Adrenal gland (tissue), 12 donors: ENCODE measurements around the gene HCRTR2. TPM values are rescaled to one million over a fixed set of nuclear protein-coding genes. Genes with fewer than 3 reads are reported as not detected.

Source experiments
- DNase-seq, 7 donors: peaks; one replicate each; pipeline ENCODE4 v3.0.0-alpha.2; 2019 to 2020
- H3K27ac ChIP-seq, 5 donors: fragments of 200-600 bp; sonication (generic) in 4 of 5; 1 replicate in 3 of 5; 2 replicates in 2 of 5; pipeline versions ENCODE4 v1.5.1 to v1.8.0; 2016 to 2020; ENCODE audit warnings: mild to moderate bottlenecking in 1 of 5
- H3K27me3 ChIP-seq: fragments of 200-600 bp; 2 replicates; pipeline ENCODE4 v1.8.0; 2021
- H3K36me3 ChIP-seq, 2 donors: fragments of 200-600 bp; replicated peaks in 1 of 2; 1 replicate in 1 of 2; 2 replicates in 1 of 2; pipeline versions ENCODE4 v1.5.1 to v1.8.0; 2018 to 2022
- H3K4me1 ChIP-seq, 2 donors: fragments of 200-600 bp; replicated peaks in 1 of 2; 1 replicate in 1 of 2; 2 replicates in 1 of 2; pipeline versions ENCODE4 v1.5.1 to v1.8.0; 2018 to 2021
- H3K4me3 ChIP-seq, 4 donors: fragments of 200-600 bp; sonication (generic) in 3 of 4; one replicate each; pipeline ENCODE4 v1.5.1; 2016 to 2018
- H3K9me3 ChIP-seq, 3 donors: fragments of 200-600 bp; sonication (generic) in 1 of 3; replicated peaks in 1 of 3; 1 replicate in 2 of 3; 2 replicates in 1 of 3; pipeline versions ENCODE4 v1.5.1 to v1.8.0; 2016 to 2021
- POLR2A ChIP-seq, 2 donors: fragments of 450-650 bp; IDR thresholded peaks; one replicate each; pipeline ENCODE4 v1.6.1; 2017; ENCODE audit warnings: antibody characterized with exemption in 2 of 2, mild to moderate bottlenecking in 2 of 2, moderate library complexity in 1 of 2
- whole genome bisulfite sequencing, 4 donors: extraction: QIAGEN DNeasy Blood & Tissue Kit in 2 of 4; methylation state at CpG; one replicate each; pipeline versions ENCODE4 v1.1.5 to v1.1.7; 2013 to 2017; 5-methylcytosine and 5-hydroxymethylcytosine counted together
- intact Hi-C, 2 donors: fragments of 100-400 bp; cut with DNase I; formaldehyde crosslinking; loops; one replicate each; pipeline versions ENCODE4 v1.14.1 to v1.15.0; 2022 to 2023
- polyA plus RNA-seq, 3 donors: library from polyadenylated mRNA; stranded (reverse); fragments of 200-250 nt in 2 of 3; fragments of 350-450 nt in 1 of 3; fragmentation: Illumina TruSeq in 1 of 3; extraction: RNeasy Lipid Tissue Mini Kit (QIAGEN cat#74804) in 1 of 3; gene quantifications; one replicate each; pipeline ENCODE4 v1.2.3, GENCODE V29; 2013 to 2014
- total RNA-seq, 9 donors: library from RNA; depleted of rRNA in 4 of 9; stranded (reverse); fragments of >200 nt in 4 of 9; fragments of 120-200 nt in 1 of 9; fragmentation: NEBNext Ultra II Directional in 1 of 9; extraction: Animal tissue kit (Norgen Biotek cat#: 25700) in 1 of 9; gene quantifications; one replicate each; pipeline versions ENCODE4 v1.1.0 to v1.2.4, GENCODE V29; 2013 to 2023
- TF ChIP-seq, protein P1 (sequence below), 6 experiments: fragments of 450-650 bp in 4 of 6; fragments of 200-600 bp in 2 of 6; sonication (generic) in 1 of 6; IDR thresholded peaks; 1 replicate in 5 of 6; 2 replicates in 1 of 6; pipeline versions ENCODE4 v1.5.1 to v1.8.0; 2016 to 2021; ENCODE audit warnings: antibody characterized with exemption in 6 of 6, mild to moderate bottlenecking in 2 of 6, moderate library complexity in 1 of 6
- donor health status: healthy with polysubstance abuse.
- donor health status: Bipolar disorder and iron deficiency.
- donor health status: DM: yes; HTN: yes; CAD: no.
- donor health status: DM: no; HTN: no; CAD: no.
- donor health status: DM: no; HTN: no; CAD: no.
- donor health status: DM: yes; HTN: yes; CAD: no.

Gene HCRTR2
- total and polyA plus RNA-seq, 12 donors: 0.03 to 4.8 (median 0.41) TPM; not detected in 9

- TF ChIP-seq, protein P1, sequence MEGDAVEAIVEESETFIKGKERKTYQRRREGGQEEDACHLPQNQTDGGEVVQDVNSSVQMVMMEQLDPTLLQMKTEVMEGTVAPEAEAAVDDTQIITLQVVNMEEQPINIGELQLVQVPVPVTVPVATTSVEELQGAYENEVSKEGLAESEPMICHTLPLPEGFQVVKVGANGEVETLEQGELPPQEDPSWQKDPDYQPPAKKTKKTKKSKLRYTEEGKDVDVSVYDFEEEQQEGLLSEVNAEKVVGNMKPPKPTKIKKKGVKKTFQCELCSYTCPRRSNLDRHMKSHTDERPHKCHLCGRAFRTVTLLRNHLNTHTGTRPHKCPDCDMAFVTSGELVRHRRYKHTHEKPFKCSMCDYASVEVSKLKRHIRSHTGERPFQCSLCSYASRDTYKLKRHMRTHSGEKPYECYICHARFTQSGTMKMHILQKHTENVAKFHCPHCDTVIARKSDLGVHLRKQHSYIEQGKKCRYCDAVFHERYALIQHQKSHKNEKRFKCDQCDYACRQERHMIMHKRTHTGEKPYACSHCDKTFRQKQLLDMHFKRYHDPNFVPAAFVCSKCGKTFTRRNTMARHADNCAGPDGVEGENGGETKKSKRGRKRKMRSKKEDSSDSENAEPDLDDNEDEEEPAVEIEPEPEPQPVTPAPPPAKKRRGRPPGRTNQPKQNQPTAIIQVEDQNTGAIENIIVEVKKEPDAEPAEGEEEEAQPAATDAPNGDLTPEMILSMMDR (IDR thresholded peaks at IDR 0.05): peak; percentile 36 to 60 (median 43)
- no peak for TF ChIP-seq POLR2A (IDR thresholded peaks at IDR 0.05)
- Histone ChIP-seq H3K27me3 (no peaks in the 10 kb centered on the region), H3K27ac (no peak overlapping the region), H3K4me1 (peaks cover 0 to 7% of the 10 kb centered on the region in 2 donors), H3K36me3 (no peaks in the 10 kb centered on the region), H3K9me3 (no peaks in the 10 kb centered on the region), H3K4me3 (no peak overlapping the region)
- DNase-seq: peak in 5 of 7 donors; percentile 8 to 53 (median 21)
- WGBS, 4 donors: 31 to 35% (median 34%) methylated on average over 15 of the region's 15 CpGs
- intact Hi-C loops: no loop called here
Observed at GRCh38 chr6:55276745-55277530, 102.6 kb downstream of the HCRTR2 start.

DNA sequence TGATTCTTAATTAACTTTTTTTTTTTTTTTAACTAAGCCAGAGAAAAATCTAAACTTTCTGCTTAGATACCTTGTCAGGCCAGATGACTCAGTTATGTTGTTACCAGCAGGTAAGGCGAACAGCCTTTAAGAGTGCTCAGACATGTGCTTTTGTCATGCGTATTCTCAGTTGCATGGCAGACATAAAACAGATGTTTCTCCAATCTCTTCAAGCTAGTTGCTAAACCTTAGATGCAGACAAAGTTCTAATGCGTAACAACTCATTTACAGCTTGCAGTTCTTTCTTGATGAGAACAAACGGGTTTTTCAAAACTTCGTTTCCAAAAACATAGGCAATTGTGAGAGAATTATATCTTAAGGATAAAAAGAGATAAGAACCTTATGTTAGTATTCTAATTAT, 103.3 kb downstream of the HCRTR2 start:
- Histone ChIP-seq H3K27ac (no peak overlapping the region), H3K9me3 (no peaks in the 10 kb centered on the region), H3K36me3 (no peaks in the 10 kb centered on the region), H3K4me1 (peaks cover 0 to 7% of the 10 kb centered on the region in 2 donors), H3K27me3 (no peaks in the 10 kb centered on the region), H3K4me3 (no peak overlapping the region)
- TF ChIP-seq POLR2A (IDR thresholded peaks at IDR 0.05): no peak
- TF ChIP-seq, protein P1 (IDR thresholded peaks at IDR 0.05): no peak
- DNase-seq: no peak
- 74 to 87% (median 76%) methylated on average over 5 of the region's 5 CpGs for WGBS, 4 donors
- intact Hi-C loops: no loop called here

GRCh38 chr6:55281215-55281614, 106.9 kb downstream of the HCRTR2 start:
- WGBS, 4 donors: 59 to 84% (median 79%) methylated on average over 4 of the region's 4 CpGs
- intact Hi-C loops: loop anchor here in 1 of 2 donors (10.0 kb wide), 1 partner anchor 674 kb away; no protein-coding TSS in a partner anchor
- TF ChIP-seq POLR2A (IDR thresholded peaks at IDR 0.05): no peak
- TF ChIP-seq, protein P1 (IDR thresholded peaks at IDR 0.05): no peak
- no peaks in the 10 kb centered on the region for H3K9me3 ChIP-seq
- DNase-seq: no peak
- no peak overlapping the region for H3K4me3 ChIP-seq
- no peak overlapping the region for H3K27ac ChIP-seq
- H3K27me3 ChIP-seq: no peaks in the 10 kb centered on the region
- H3K36me3 ChIP-seq: no peaks in the 10 kb centered on the region
- H3K4me1 ChIP-seq: peaks cover 0 to 7% of the 10 kb centered on the region in 2 donors

- Histone ChIP-seq H3K4me3 (no peak overlapping the region), H3K36me3 (no peaks in the 10 kb centered on the region), H3K27me3 (no peaks in the 10 kb centered on the region), H3K9me3 (no peaks in the 10 kb centered on the region), H3K27ac (no peak overlapping the region), H3K4me1 (peaks cover 0 to under 1% of the 10 kb centered on the region in 2 donors)
- 33 to 62% (median 46%) methylated on average over 6 of the region's 6 CpGs for WGBS, 4 donors
- no peak for DNase-seq
- intact Hi-C loops: loop anchor here in 1 of 2 donors (10.0 kb wide), 1 partner anchor 673 kb away; no protein-coding TSS in a partner anchor
- TF ChIP-seq POLR2A (IDR thresholded peaks at IDR 0.05): no peak
- TF ChIP-seq, protein P1 (IDR thresholded peaks at IDR 0.05): no peak
Observed at GRCh38 chr6:55282115-55282514, 107.8 kb downstream of the HCRTR2 start.
